Panc1 (cell line): Measurements from ENCODE around the gene AS3MT. TPM values are rescaled to one million over a fixed set of nuclear protein-coding genes. Genes with fewer than 3 reads are reported as not detected.

Experiments used
- ATAC-seq: fragments of 200-7000 bp; cut with Tn5 transposase; 2 replicates; pipeline ENCODE4 v1.9.1; 2020; ENCODE audit warnings: mild to moderate bottlenecking, moderate library complexity
- BruUV-seq: library from RNA; stranded (reverse); fragments of 400-500 nt; replicated peaks from 2 replicates; lab custom pipeline; 2021; lab: Mats Ljungman, UMichigan
- CTCF ChIA-PET: fragments of 300-600 bp; sonication (Branson Sonifier 250); formaldehyde crosslinking; loops from one replicate; lab custom pipeline; 2022; ENCODE audit warnings: antibody characterized with exemption; lab: Charles Lee
- POLR2A ChIA-PET: fragments of 300-600 bp; sonication (Branson Sonifier 250); formaldehyde crosslinking; loops from one replicate; lab custom pipeline; 2022; ENCODE audit warnings: antibody characterized with exemption; lab: Charles Lee
- DNase-seq: peaks from one replicate; pipeline ENCODE4 v3.0.0-alpha.2; 2010; ENCODE audit warnings: low read depth, low spot score
- H3K27ac ChIP-seq: 2 replicates; pipeline ENCODE4 v1.5.1; 2011; ENCODE audit warnings: mild to moderate bottlenecking, low read length, inconsistent platforms
- H3K27me3 ChIP-seq: fragments of 200-500 bp; sonication (Bioruptor generic); 2 replicates; pipeline ENCODE4 v1.6.0; 2014; ENCODE audit warnings: low read length, inconsistent platforms; ENCODE audit not compliant: control insufficient read depth, insufficient read depth
- H3K36me3 ChIP-seq: fragments of 200-500 bp; sonication (Bioruptor generic); 2 replicates; pipeline ENCODE4 v1.5.1; 2014; ENCODE audit warnings: inconsistent platforms, mild to moderate bottlenecking, low read length, moderate library complexity; ENCODE audit not compliant: control insufficient read depth, insufficient read depth
- H3K4me1 ChIP-seq: 2 replicates; pipeline ENCODE4 v1.5.1; 2011; ENCODE audit warnings: inconsistent platforms, mild to moderate bottlenecking, low read length, moderate library complexity; ENCODE audit not compliant: control insufficient read depth, insufficient read depth
- H3K4me3 ChIP-seq, 2 experiments: 2 replicates each; pipeline ENCODE4 v1.5.1; 2011 to 2012; ENCODE audit warnings: low read depth in 2 of 2, low read length in 2 of 2, mild to moderate bottlenecking in 2 of 2, inconsistent platforms in 1 of 2, moderate library complexity in 1 of 2
- H3K9me3 ChIP-seq: fragments of 200-500 bp; sonication (Bioruptor generic); 2 replicates; pipeline ENCODE4 v1.5.1; 2014; ENCODE audit warnings: low read depth, mild to moderate bottlenecking, inconsistent platforms, low read length, moderate library complexity; ENCODE audit not compliant: control insufficient read depth, insufficient read depth
- CTCF ChIP-seq: fragments of 450-650 bp; IDR thresholded peaks from 2 replicates; pipeline ENCODE4 v1.5.1; 2017; ENCODE audit warnings: mild to moderate bottlenecking
- POLR2AphosphoS5 ChIP-seq: IDR thresholded peaks from 2 replicates; pipeline ENCODE4 v1.6.1; 2012; ENCODE audit warnings: mild to moderate bottlenecking, low read depth, low read length, moderate library complexity
- REST ChIP-seq, 2 experiments: IDR thresholded peaks; 2 replicates each; pipeline ENCODE4 v1.6.1; 2011 to 2012; ENCODE audit warnings: low read depth in 2 of 2, control low read depth in 1 of 2, low read length in 1 of 2, mild to moderate bottlenecking in 1 of 2, moderate library complexity in 1 of 2; ENCODE audit not compliant: insufficient read depth in 1 of 2
- SIN3A ChIP-seq: IDR thresholded peaks from 2 replicates; pipeline ENCODE4 v1.6.1; 2012; ENCODE audit warnings: low read depth, mild to moderate bottlenecking, low read length, moderate library complexity, borderline replicate concordance; ENCODE audit not compliant: insufficient read depth
- TCF7L2 ChIP-seq: IDR thresholded peaks from 2 replicates; pipeline ENCODE4 v1.6.1; 2011; ENCODE audit warnings: mild to moderate bottlenecking, low read depth, low read length, inconsistent platforms
- in situ Hi-C: cut with HindIII; loops from 2 replicates; pipeline ENCODE4 v1.10.0; 2016; ENCODE audit warnings: low sequenced_read_pairs, low pct_unique_long_range_greater_than_20kb
- intact Hi-C: fragments of 100-400 bp; cut with micrococcal nuclease; formaldehyde crosslinking; loops from one replicate; pipeline ENCODE4 v1.10.0; 2022; ENCODE audit not compliant: unreplicated experiment
- total RNA-seq: library from RNA; stranded (reverse); gene quantifications from one replicate; pipeline ENCODE4 v1.2.1, GENCODE V29; 2021; ENCODE audit not compliant: unreplicated experiment

AS3MT gene
- total RNA-seq, 1 experiment from 2014 or later, result 4.0 TPM

GRCh38 chr10:102880256-102880655 is 11.0 kb downstream of the AS3MT start:
- H3K27ac ChIP-seq, result no peak overlapping the region
- BruUV-seq, result no TSS peak
- intact Hi-C loops (no loop called here), in situ Hi-C loops (no loop called here)
- no peaks in the 10 kb centered on the region for H3K9me3 ChIP-seq
- no peaks in the 10 kb centered on the region for H3K4me1 ChIP-seq
- ChIA-PET POLR2A (no interaction called here), CTCF (no interaction called here)
- no peak for ATAC-seq
- H3K27me3 ChIP-seq, result no peaks in the 10 kb centered on the region
- H3K4me3 ChIP-seq, result no peak overlapping the region
- TF ChIP-seq SIN3A (no peak), CTCF (no peak)
- no peaks in the 10 kb centered on the region for H3K36me3 ChIP-seq
- DNase-seq, result no peak

- no peak overlapping the region for H3K27ac ChIP-seq
- H3K27me3 ChIP-seq, result no peaks in the 10 kb centered on the region
- no peak overlapping the region for H3K4me3 ChIP-seq
- BruUV-seq, result no TSS peak
- intact Hi-C loops, result no loop called here
- ChIA-PET POLR2A (no interaction called here), CTCF (no interaction called here)
- in situ Hi-C loops, result no loop called here
- ATAC-seq (no peak), DNase-seq (no peak)
- peaks cover 3% of the 10 kb centered on the region; the same call in 1 of the 2 replicates for H3K9me3 ChIP-seq
- H3K4me1 ChIP-seq, result no peaks in the 10 kb centered on the region
- TF ChIP-seq POLR2AphosphoS5, result no peak
- no peak for TF ChIP-seq CTCF
- TF ChIP-seq REST (IDR thresholded peaks at IDR 0.05; ENCODE audit: insufficient read depth in 1 of 2, low read depth in 2 of 2, low read length in 1 of 2), result no peak
- no peak for TF ChIP-seq TCF7L2
- TF ChIP-seq SIN3A, result no peak
- no peaks in the 10 kb centered on the region for H3K36me3 ChIP-seq
Observed at GRCh38 chr10:102888048-102888447, 18.8 kb downstream of the AS3MT start.
